ENCODE measurements around the gene RAD51B. TPM values are rescaled to one million over a fixed set of nuclear protein-coding genes. Genes with fewer than 3 reads are reported as not detected.
A peak's percentile ranks its signal among the peaks of the same experiment; 100 is the strongest.

Gene RAD51B
- total RNA-seq, 3 donors from 2014 or later, result 10.6 to 77.6 (median 33.8) TPM

GRCh38 chr14:68628605-68629310 lies 809.2 kb downstream of the RAD51B start:
- H3K4me1 ChIP-seq, result peaks cover 9 to 21% of the 10 kb centered on the region in 2 donors
- H3K4me3 ChIP-seq, result peak overlapping the region; percentile 21 to 60 (median 44)
- no peaks in the 10 kb centered on the region for H3K9me3 ChIP-seq
- H3K27me3 ChIP-seq, result no peaks in the 10 kb centered on the region
- intact Hi-C loops (cut with DNase I; ENCODE audit: low total_unique reads), result no loop called here
- TF ChIP-seq CTCF (IDR thresholded peaks at IDR 0.05), result no peak
- peak in 1 of 3 donors; percentile 46 for TF ChIP-seq POLR2AphosphoS5 (IDR thresholded peaks at IDR 0.05)
- no peaks in the 10 kb centered on the region for H3K36me3 ChIP-seq
- peak overlapping the region; percentile 94 to 95 for H3K27ac ChIP-seq
- peak; percentile 81 to 83 for DNase-seq (ENCODE audit: low spot score in 2 of 2)

GRCh38 chr14:68630081-68630571 lies 810.5 kb downstream of the RAD51B start:
- Histone ChIP-seq H3K9me3 (no peaks in the 10 kb centered on the region), H3K27me3 (no peaks in the 10 kb centered on the region), H3K27ac (peak overlapping the region; percentile 94 to 95), H3K4me3 (no peak overlapping the region), H3K4me1 (peaks cover 11 to 27% of the 10 kb centered on the region in 2 donors), H3K36me3 (no peaks in the 10 kb centered on the region)
- DNase-seq (ENCODE audit: low spot score in 2 of 2), result peak in 1 of 2 donors; percentile 16
- TF ChIP-seq POLR2A (IDR thresholded peaks at IDR 0.05) (no peak), CTCF (IDR thresholded peaks at IDR 0.05) (no peak), POLR2AphosphoS5 (IDR thresholded peaks at IDR 0.05) (no peak)
- intact Hi-C loops (cut with DNase I; ENCODE audit: low total_unique reads), result no loop called here

- Histone ChIP-seq H3K27ac (peak overlapping the region; percentile 94 to 95), H3K4me3 (no peak overlapping the region)
- intact Hi-C loops (cut with DNase I; ENCODE audit: low total_unique reads), result no loop called here
Measured at GRCh38 chr14:68630611-68631393, 811.2 kb downstream of the RAD51B start.

GRCh38 chr14:68631394-68632053 lies 811.9 kb downstream of the RAD51B start:
- Histone ChIP-seq H3K4me1 (peaks cover 11 to 27% of the 10 kb centered on the region in 2 donors), H3K4me3 (no peak overlapping the region), H3K27ac (peak overlapping the region; percentile 66 to 95), H3K36me3 (no peaks in the 10 kb centered on the region), H3K9me3 (no peaks in the 10 kb centered on the region), H3K27me3 (no peaks in the 10 kb centered on the region)
- no peak for DNase-seq (ENCODE audit: low spot score in 2 of 2)
- TF ChIP-seq POLR2A (IDR thresholded peaks at IDR 0.05) (no peak), CTCF (IDR thresholded peaks at IDR 0.05) (no peak), POLR2AphosphoS5 (IDR thresholded peaks at IDR 0.05) (no peak)
- intact Hi-C loops (cut with DNase I; ENCODE audit: low total_unique reads), result no loop called here

More at GRCh38 chr14:68630611-68631393, 811.2 kb downstream of the RAD51B start:
- Histone ChIP-seq H3K9me3 (no peaks in the 10 kb centered on the region), H3K36me3 (no peaks in the 10 kb centered on the region), H3K4me1 (peaks cover 11 to 27% of the 10 kb centered on the region in 2 donors), H3K27me3 (no peaks in the 10 kb centered on the region)
- TF ChIP-seq POLR2A (IDR thresholded peaks at IDR 0.05), result no peak
- TF ChIP-seq CTCF (IDR thresholded peaks at IDR 0.05), result no peak
- no peak for TF ChIP-seq POLR2AphosphoS5 (IDR thresholded peaks at IDR 0.05)
- peak in 1 of 2 donors; percentile 18 for DNase-seq (ENCODE audit: low spot score in 2 of 2)
